B cell (primary cell): Measurements from ENCODE around the gene GAMT. TPM values are rescaled to one million over a fixed set of nuclear protein-coding genes. Genes with fewer than 3 reads are reported as not detected.

Experiments used
- ATAC-seq: fragments of 200-7000 bp; cut with Tn5 transposase; one replicate; pipeline ENCODE4 v1.10.0; 2021; ENCODE audit warnings: low read depth, mild to moderate bottlenecking, moderate number of reproducible peaks, moderate library complexity
- CTCF ChIA-PET: fragments of 350-600 bp; sonication (Branson Sonifier 250); formaldehyde crosslinking; loops from one replicate; lab custom pipeline; 2021; ENCODE audit warnings: antibody characterized with exemption, inconsistent platforms; lab: Charles Lee
- POLR2A ChIA-PET: fragments of 350-600 bp; sonication (Branson Sonifier 250); formaldehyde crosslinking; loops from one replicate; lab custom pipeline; 2021; ENCODE audit warnings: antibody characterized with exemption; lab: Charles Lee
- DNase-seq: peaks from one replicate; pipeline ENCODE4 v3.0.0; 2013
- H2AFZ ChIP-seq: 2 replicates; pipeline ENCODE4 v1.6.1; 2012; ENCODE audit warnings: mild to moderate bottlenecking, low read depth, low read length; ENCODE audit not compliant: insufficient read depth, poor library complexity, severe bottlenecking
- H3K27ac ChIP-seq, 2 donors: 1 replicate in 1 of 2; 2 replicates in 1 of 2; pipeline ENCODE4 v1.5.1; 2012 to 2013; ENCODE audit warnings: low read length in 2 of 2, mild to moderate bottlenecking in 2 of 2, moderate library complexity in 1 of 2
- H3K27me3 ChIP-seq, 4 experiments: fragments of 200-600 bp in 1 of 4; sonication (generic) in 1 of 4; replicated peaks in 1 of 4; 1 replicate in 2 of 4; 2 replicates in 2 of 4; pipeline versions ENCODE4 v1.6.1 to v1.7.0; 2013 to 2016; ENCODE audit warnings: low read length in 3 of 4, mild to moderate bottlenecking in 2 of 4, mixed read lengths in 1 of 4, moderate library complexity in 1 of 4; ENCODE audit not compliant: insufficient read depth in 4 of 4, control insufficient read depth in 3 of 4; ENCODE audit errors: control extremely low read depth in 1 of 4
- H3K36me3 ChIP-seq, 2 experiments: replicated peaks in 1 of 2; 1 replicate in 1 of 2; 2 replicates in 1 of 2; pipeline versions ENCODE4 v1.6.1 to v1.7.1; 2013; ENCODE audit warnings: low read length in 1 of 2; ENCODE audit not compliant: insufficient read depth in 2 of 2, control insufficient read depth in 1 of 2; ENCODE audit errors: control extremely low read depth in 1 of 2, extremely low read depth in 1 of 2
- H3K4me1 ChIP-seq, 2 donors: fragments of 200-600 bp in 1 of 2; sonication (generic) in 1 of 2; 1 replicate in 1 of 2; 2 replicates in 1 of 2; pipeline versions ENCODE4 v1.5.1 to v1.6.1; 2013 to 2017; ENCODE audit warnings: low read length in 2 of 2; ENCODE audit not compliant: control insufficient read depth in 2 of 2, insufficient read depth in 2 of 2
- H3K4me2 ChIP-seq: replicated peaks from 2 replicates; pipeline ENCODE3; 2012; ENCODE audit warnings: mild to moderate bottlenecking, low read depth, low read length; ENCODE audit not compliant: poor library complexity, severe bottlenecking
- H3K4me3 ChIP-seq, 5 experiments: fragments of 200-600 bp in 1 of 5; sonication (generic) in 1 of 5; 1 replicate in 3 of 5; 2 replicates in 2 of 5; pipeline versions ENCODE4 v1.5.1 to v1.7.0; 2011 to 2016; ENCODE audit warnings: low read length in 4 of 5, mild to moderate bottlenecking in 4 of 5, low read depth in 2 of 5, control low read depth in 1 of 5, moderate library complexity in 1 of 5; ENCODE audit not compliant: insufficient read depth in 1 of 5; ENCODE audit errors: control extremely low read depth in 1 of 5, extremely low read depth in 1 of 5
- H3K79me2 ChIP-seq: fragments of 200-600 bp; sonication (generic); one replicate; pipeline ENCODE4 v1.6.0; 2016; ENCODE audit warnings: low read length; ENCODE audit not compliant: control insufficient read depth, insufficient read depth
- H3K9ac ChIP-seq: fragments of 200-600 bp; sonication (generic); 2 replicates; pipeline ENCODE4 v1.6.1; 2017; ENCODE audit warnings: mild to moderate bottlenecking, low read length, moderate library complexity
- H3K9me3 ChIP-seq, 3 donors: one replicate each; pipeline versions ENCODE4 v1.6.1 to v1.7.1; 2013; ENCODE audit warnings: low read length in 2 of 3; ENCODE audit not compliant: control insufficient read depth in 2 of 3, insufficient read depth in 1 of 3; ENCODE audit errors: control extremely low read depth in 1 of 3
- H4K20me1 ChIP-seq: 2 replicates; pipeline ENCODE4 v1.6.0; 2012; ENCODE audit warnings: mild to moderate bottlenecking, low read length; ENCODE audit not compliant: insufficient read depth, control insufficient read depth, poor library complexity, severe bottlenecking
- H3K27ac Mint-ChIP-seq: one replicate; pipeline ENCODE4 v1.8.0; 2021; ENCODE audit warnings: mixed read lengths
- H3K27me3 Mint-ChIP-seq: one replicate; pipeline ENCODE4 v1.8.0; 2021; ENCODE audit warnings: mixed read lengths
- H3K4me1 Mint-ChIP-seq: one replicate; pipeline ENCODE4 v1.8.0; 2021; ENCODE audit warnings: mixed read lengths
- H3K4me3 Mint-ChIP-seq: one replicate; pipeline ENCODE4 v1.8.0; 2021; ENCODE audit warnings: mixed read lengths
- H3K9me3 Mint-ChIP-seq: one replicate; pipeline ENCODE4 v1.8.0; 2022; ENCODE audit warnings: mixed read lengths; ENCODE audit not compliant: insufficient read depth
- CTCF ChIP-seq: fragments of 200-600 bp; IDR thresholded peaks from one replicate; pipeline ENCODE4 v1.8.0; 2022; ENCODE audit warnings: antibody characterized with exemption, mild to moderate bottlenecking
- EZH2 ChIP-seq: IDR thresholded peaks from 2 replicates; pipeline ENCODE4 v1.6.1; 2012; ENCODE audit warnings: borderline replicate concordance, low read depth, mild to moderate bottlenecking, moderate library complexity, low read length; ENCODE audit not compliant: insufficient read depth, poor library complexity, severe bottlenecking
- WGBS: methylation state at CpG from one replicate; pipeline ENCODE4 v1.1.5; 2013; ENCODE audit warnings: missing lambda C conversion rate; ENCODE audit not compliant: insufficient coverage; 5-methylcytosine and 5-hydroxymethylcytosine counted together
- intact Hi-C: fragments of 100-400 bp; cut with micrococcal nuclease; formaldehyde crosslinking; loops from one replicate; pipeline ENCODE4 v1.10.0; 2022
- polyA plus RNA-seq: library from polyadenylated mRNA; depleted of rRNA; stranded (reverse); fragments of >200 nt; gene quantifications from 2 replicates; pipeline ENCODE4 v1.2.3, GENCODE V29; 2012
- total RNA-seq, 2 donors: library from RNA; stranded (reverse); fragments of 120-200 nt in 1 of 2; gene quantifications; 1 replicate in 1 of 2; 2 replicates in 1 of 2; pipeline versions ENCODE4 v1.2.3 to v1.2.4, GENCODE V29; 2013 to 2022

Gene GAMT
- total and polyA plus RNA-seq, 2 donors (not counting 1 experiment from before 2014, with no cell fraction given): 8.8 to 12.1 TPM

- Histone ChIP-seq H4K20me1 (peaks cover 85% of the 10 kb centered on the region), H3K4me1 (no peaks in the 10 kb centered on the region), H3K4me2 (no peak overlapping the region), H3K27ac (no peak overlapping the region), H3K27me3 (no peaks in the 10 kb centered on the region), H2AFZ (no peak overlapping the region), H3K79me2 (peaks cover 51% of the 10 kb centered on the region), H3K4me3 (no peak overlapping the region), H3K36me3 (peaks cover 0 to 73% of the 10 kb centered on the region in 2 experiments), H3K9me3 (no peaks in the 10 kb centered on the region), H3K9ac (no peak overlapping the region)
- H3K27me3 Mint-ChIP-seq: no peaks in the 10 kb centered on the region
- no peak overlapping the region for H3K4me3 Mint-ChIP-seq
- no peak overlapping the region for H3K27ac Mint-ChIP-seq
- ATAC-seq (no peak), DNase-seq (no peak)
- ChIA-PET POLR2A (no interaction called here), CTCF (no interaction called here)
- intact Hi-C loops: no loop called here
- 91% methylated on average over 31 of the region's 42 CpGs for WGBS
- TF ChIP-seq EZH2 (no peak), CTCF (no peak)
- no peaks in the 10 kb centered on the region for H3K4me1 Mint-ChIP-seq
- H3K9me3 Mint-ChIP-seq: no peaks in the 10 kb centered on the region
Measured at GRCh38 chr19:1424192-1424955, 23.0 kb upstream of the GAMT start.

- no peak overlapping the region for H3K9ac ChIP-seq
- Mint-ChIP-seq H3K27me3 (no peaks in the 10 kb centered on the region), H3K4me3 (no peak overlapping the region), H3K9me3 (no peaks in the 10 kb centered on the region), H3K4me1 (no peaks in the 10 kb centered on the region), H3K27ac (no peak overlapping the region)
- H2AFZ ChIP-seq: no peak overlapping the region
- POLR2A ChIA-PET: no interaction called here
- CTCF ChIA-PET: no interaction called here
- H3K4me2 ChIP-seq: no peak overlapping the region
- no peak overlapping the region for H3K4me3 ChIP-seq
- intact Hi-C loops: no loop called here
- peaks cover 93% of the 10 kb centered on the region for H4K20me1 ChIP-seq
- no peaks in the 10 kb centered on the region for H3K9me3 ChIP-seq
- 96% methylated on average over 39 of the region's 40 CpGs for WGBS
- H3K36me3 ChIP-seq: peaks cover 0 to 73% of the 10 kb centered on the region in 2 experiments
- ATAC-seq (no peak), DNase-seq (no peak)
- no peaks in the 10 kb centered on the region for H3K4me1 ChIP-seq
- H3K27ac ChIP-seq: no peak overlapping the region
- no peaks in the 10 kb centered on the region for H3K27me3 ChIP-seq
- H3K79me2 ChIP-seq: peaks cover 59% of the 10 kb centered on the region
- TF ChIP-seq EZH2: no peak
- no peak for TF ChIP-seq CTCF
Measured at GRCh38 chr19:1423436-1424191, 22.3 kb upstream of the GAMT start.
